MM.1S (cell line): ENCODE measurements around the gene SP3.

ENCODE experiments used
- EZH2 ChIP-seq: fragments of 300-600 bp; sonication (generic); optimal IDR thresholded peaks from 2 replicates; pipeline ENCODE3; 2017; ENCODE audit warnings: low read depth, mild to moderate bottlenecking, antibody characterized with exemption, low read length, mixed read lengths
- TF ChIP-seq, protein P1 (sequence below): fragments of 300-600 bp; sonication (generic); IDR thresholded peaks from 2 replicates; pipeline ENCODE4 v1.5.1; 2016; ENCODE audit warnings: antibody characterized with exemption, low read length, mixed read lengths

DNA sequence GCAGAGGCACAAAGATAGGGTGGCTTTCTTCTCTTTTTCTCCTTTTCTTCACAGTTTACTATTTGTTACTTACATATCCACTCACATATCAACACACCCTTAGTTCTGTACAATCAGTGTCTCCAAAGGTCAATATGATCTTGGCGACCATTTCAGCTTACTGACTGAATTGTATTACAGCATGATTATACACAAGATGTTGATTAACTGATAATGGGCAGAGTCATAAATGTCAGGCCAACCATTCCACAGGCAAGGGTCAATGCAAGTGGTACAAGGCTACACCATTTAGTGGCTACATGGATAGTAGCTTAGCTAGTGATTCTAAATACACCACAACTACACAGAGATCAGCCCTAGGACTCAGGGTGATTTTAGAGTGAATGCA, 20.4 kb upstream of the SP3 start:
- TF ChIP-seq, protein P1, sequence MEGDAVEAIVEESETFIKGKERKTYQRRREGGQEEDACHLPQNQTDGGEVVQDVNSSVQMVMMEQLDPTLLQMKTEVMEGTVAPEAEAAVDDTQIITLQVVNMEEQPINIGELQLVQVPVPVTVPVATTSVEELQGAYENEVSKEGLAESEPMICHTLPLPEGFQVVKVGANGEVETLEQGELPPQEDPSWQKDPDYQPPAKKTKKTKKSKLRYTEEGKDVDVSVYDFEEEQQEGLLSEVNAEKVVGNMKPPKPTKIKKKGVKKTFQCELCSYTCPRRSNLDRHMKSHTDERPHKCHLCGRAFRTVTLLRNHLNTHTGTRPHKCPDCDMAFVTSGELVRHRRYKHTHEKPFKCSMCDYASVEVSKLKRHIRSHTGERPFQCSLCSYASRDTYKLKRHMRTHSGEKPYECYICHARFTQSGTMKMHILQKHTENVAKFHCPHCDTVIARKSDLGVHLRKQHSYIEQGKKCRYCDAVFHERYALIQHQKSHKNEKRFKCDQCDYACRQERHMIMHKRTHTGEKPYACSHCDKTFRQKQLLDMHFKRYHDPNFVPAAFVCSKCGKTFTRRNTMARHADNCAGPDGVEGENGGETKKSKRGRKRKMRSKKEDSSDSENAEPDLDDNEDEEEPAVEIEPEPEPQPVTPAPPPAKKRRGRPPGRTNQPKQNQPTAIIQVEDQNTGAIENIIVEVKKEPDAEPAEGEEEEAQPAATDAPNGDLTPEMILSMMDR, result no peak
- no peak for TF ChIP-seq EZH2
